HK-2 (cell line): Measurements from ENCODE around the gene DLG2.
"Not testable (repeated sequence)": the region's sequence is repeated elsewhere in the genome, so short reads cannot be mapped to it uniquely, and the experiment has no call there.

Experiments
- DNase-seq: peaks from one replicate; pipeline ENCODE4 v3.0.0-alpha.2; 2018; ENCODE audit not compliant: unreplicated experiment

The DLG2 gene

GRCh38 chr11:85459304-85459703 is 167.8 kb downstream of the DLG2 start:
- no peak for DNase-seq

- no peak for DNase-seq
Measured at GRCh38 chr11:85444479-85444878, 182.7 kb downstream of the DLG2 start.

- DNase-seq: no peak
Measured at GRCh38 chr11:85440273-85440672, 186.9 kb downstream of the DLG2 start.

GRCh38 chr11:85438328-85438727 is 188.8 kb downstream of the DLG2 start:
- DNase-seq: no peak

- DNase-seq: no peak
Measured at GRCh38 chr11:85431319-85431718, 195.8 kb downstream of the DLG2 start.

- no peak for DNase-seq
Measured at GRCh38 chr11:85423794-85424193, 203.3 kb downstream of the DLG2 start.

GRCh38 chr11:85423316-85423715 is 203.8 kb downstream of the DLG2 start:
- no peak for DNase-seq

GRCh38 chr11:85414175-85414574 is 213.0 kb downstream of the DLG2 start:
- DNase-seq: no peak

- DNase-seq: no peak
Measured at GRCh38 chr11:85407648-85408047, 219.5 kb downstream of the DLG2 start.

- no peak for DNase-seq
Measured at GRCh38 chr11:85406841-85407240, 220.3 kb downstream of the DLG2 start.

GRCh38 chr11:85406316-85406715 is 220.8 kb downstream of the DLG2 start:
- no peak for DNase-seq

- DNase-seq: not testable (repeated sequence)
Measured at GRCh38 chr11:85395515-85396055, 231.6 kb downstream of the DLG2 start.

GRCh38 chr11:85394283-85394682 is 232.9 kb downstream of the DLG2 start:
- DNase-seq: no peak

- no peak for DNase-seq
Measured at GRCh38 chr11:85391141-85391540, 236.0 kb downstream of the DLG2 start.

GRCh38 chr11:85385547-85385946 is 241.6 kb downstream of the DLG2 start:
- DNase-seq: no peak

- no peak for DNase-seq
Measured at GRCh38 chr11:85385111-85385510, 242.0 kb downstream of the DLG2 start.

- DNase-seq: no peak
Measured at GRCh38 chr11:85379066-85379465, 248.1 kb downstream of the DLG2 start.

GRCh38 chr11:85377901-85378300 is 249.2 kb downstream of the DLG2 start:
- DNase-seq: no peak

- no peak for DNase-seq
Measured at GRCh38 chr11:85359859-85360258, 267.3 kb downstream of the DLG2 start.

- no peak for DNase-seq
Measured at GRCh38 chr11:85355921-85356320, 271.2 kb downstream of the DLG2 start.

GRCh38 chr11:85349539-85349938 is 277.6 kb downstream of the DLG2 start:
- not testable (repeated sequence) for DNase-seq

GRCh38 chr11:85348945-85349344 is 278.2 kb downstream of the DLG2 start:
- no peak for DNase-seq

- DNase-seq: no peak
Measured at GRCh38 chr11:85347291-85347690, 279.9 kb downstream of the DLG2 start.

- no peak for DNase-seq
Measured at GRCh38 chr11:85346484-85346883, 280.7 kb downstream of the DLG2 start.
